HG03045 (cell line): ENCODE data around the gene AQP6.
"Not testable (repeated sequence)": the region's sequence is repeated elsewhere in the genome, so short reads cannot be mapped to it uniquely, and the experiment has no call there.

Experiments used
- ATAC-seq: cut with Tn5 transposase; IDR thresholded peaks from one replicate; pipeline ENCODE4 v1.9.1; 2021; ENCODE audit warnings: mild to moderate bottlenecking, moderate library complexity; ENCODE audit not compliant: unreplicated experiment

AQP6 gene

GRCh38 chr12:49969027-49969426 is 3.7 kb upstream of the AQP6 start:
- no peak for ATAC-seq

- no peak for ATAC-seq
Measured at GRCh38 chr12:49969651-49970429, 2.9 kb upstream of the AQP6 start.

- no peak for ATAC-seq
Measured at GRCh38 chr12:49970658-49971057, 2.1 kb upstream of the AQP6 start.

- no peak for ATAC-seq
Measured at GRCh38 chr12:49971141-49971540, 1.6 kb upstream of the AQP6 start.

GRCh38 chr12:49972129-49972528 is 618 bp upstream of the AQP6 start:
- ATAC-seq = no peak

- ATAC-seq = no peak
Measured at GRCh38 chr12:49973361-49973830, 649 bp downstream of the AQP6 start.

GRCh38 chr12:49974231-49974675 is 1.5 kb downstream of the AQP6 start:
- ATAC-seq = no peak

- ATAC-seq = no peak
Measured at GRCh38 chr12:49974677-49975317, 2.0 kb downstream of the AQP6 start.

- ATAC-seq = no peak
Measured at GRCh38 chr12:49975318-49975761, 2.6 kb downstream of the AQP6 start.

GRCh38 chr12:49976557-49976956 is 3.8 kb downstream of the AQP6 start:
- ATAC-seq = no peak

GRCh38 chr12:49978125-49978524 is 5.4 kb downstream of the AQP6 start:
- no peak for ATAC-seq

- ATAC-seq = no peak
Measured at GRCh38 chr12:49979016-49979586, 6.4 kb downstream of the AQP6 start.

- ATAC-seq = no peak
Measured at GRCh38 chr12:49979791-49980190, 7.0 kb downstream of the AQP6 start.

- ATAC-seq = no peak
Measured at GRCh38 chr12:49980501-49981349, 8.0 kb downstream of the AQP6 start.

GRCh38 chr12:49982246-49983087 is 9.7 kb downstream of the AQP6 start:
- no peak for ATAC-seq

- no peak for ATAC-seq
Measured at GRCh38 chr12:49983892-49984291, 11.1 kb downstream of the AQP6 start.

- ATAC-seq = no peak
Measured at GRCh38 chr12:49984476-49985359, 12.0 kb downstream of the AQP6 start.

GRCh38 chr12:49985981-49986380 is 13.2 kb downstream of the AQP6 start:
- ATAC-seq = no peak

GRCh38 chr12:49986476-49986875 is 13.7 kb downstream of the AQP6 start:
- ATAC-seq = not testable (repeated sequence)
